H1 (cell line): ENCODE results near the gene OXNAD1. TPM values are rescaled to one million over a fixed set of nuclear protein-coding genes. Genes with fewer than 3 reads are reported as not detected.

ENCODE experiments used
- CTCF ChIA-PET: fragments of 300-600 bp; sonication (Branson Sonifier 250); formaldehyde crosslinking; loops from one replicate; lab custom pipeline; 2021; ENCODE audit not compliant: partially characterized antibody; lab: Charles Lee
- POLR2A ChIA-PET: fragments of 300-600 bp; sonication (Branson Sonifier 250); formaldehyde crosslinking; loops from one replicate; lab custom pipeline; 2021; ENCODE audit warnings: inconsistent platforms; ENCODE audit not compliant: partially characterized antibody; lab: Charles Lee
- DNase-seq, 2 experiments: peaks; one replicate each; pipeline versions ENCODE4 v3.0.0 to v3.0.0-alpha.2; 2010 to 2022; ENCODE audit warnings: low spot score in 2 of 2, low read depth in 1 of 2, mixed read lengths in 1 of 2
- FAIRE-seq: peaks from 2 replicates; lab custom pipeline; 2011; peaks lifted over from hg19 to GRCh38; lab: Jason Lieb, UNC
- H2AFZ ChIP-seq: 2 replicates; pipeline ENCODE4 v1.8.1; 2012; ENCODE audit warnings: low read length, inconsistent platforms
- H2AK5ac ChIP-seq: 2 replicates; pipeline ENCODE4 v1.6.1; 2013; ENCODE audit warnings: low read depth, low read length
- H2BK120ac ChIP-seq: replicated peaks from 2 replicates; pipeline ENCODE3; 2013; ENCODE audit warnings: low read depth, low read length, inconsistent platforms
- H2BK12ac ChIP-seq: 2 replicates; pipeline ENCODE4 v1.6.1; 2013; ENCODE audit warnings: low read depth, low read length
- H2BK15ac ChIP-seq: 2 replicates; pipeline ENCODE4 v1.6.1; 2013; ENCODE audit warnings: low read length
- H2BK20ac ChIP-seq: 2 replicates; pipeline ENCODE4 v1.6.1; 2013; ENCODE audit warnings: low read length
- H2BK5ac ChIP-seq: 2 replicates; pipeline ENCODE4 v1.6.1; 2013; ENCODE audit warnings: low read depth, low read length
- H3K14ac ChIP-seq: 2 replicates; pipeline ENCODE4 v1.6.1; 2013; ENCODE audit warnings: inconsistent platforms; ENCODE audit not compliant: insufficient read length
- H3K18ac ChIP-seq: 2 replicates; pipeline ENCODE4 v1.6.1; 2013; ENCODE audit warnings: low read length; ENCODE audit errors: extremely low read depth
- H3K23ac ChIP-seq: 2 replicates; pipeline ENCODE4 v1.6.1; 2013; ENCODE audit warnings: inconsistent platforms; ENCODE audit not compliant: insufficient read length
- H3K23me2 ChIP-seq: 2 replicates; pipeline ENCODE4 v1.6.1; 2013; ENCODE audit warnings: low read depth, low read length
- H3K27ac ChIP-seq: 2 replicates; pipeline ENCODE4 v1.6.1; 2011; ENCODE audit warnings: low read depth, low read length, inconsistent platforms
- H3K27me3 ChIP-seq, 4 experiments: replicated peaks in 1 of 4; 1 replicate in 1 of 4; 2 replicates in 3 of 4; pipeline versions ENCODE4 v1.6.1 to v1.8.1; 2011 to 2013; ENCODE audit warnings: low read length in 3 of 4, mild to moderate bottlenecking in 3 of 4, inconsistent platforms in 2 of 4, mixed read lengths in 2 of 4, moderate library complexity in 1 of 4; ENCODE audit not compliant: control insufficient read depth in 3 of 4, insufficient read depth in 3 of 4; ENCODE audit errors: extremely low read depth in 1 of 4
- H3K36me3 ChIP-seq, 4 experiments: 2 replicates each; pipeline versions ENCODE4 v1.6.1 to v1.8.1; 2011 to 2013; ENCODE audit warnings: mild to moderate bottlenecking in 4 of 4, low read length in 3 of 4, moderate library complexity in 2 of 4, control low read depth in 1 of 4, inconsistent platforms in 1 of 4; ENCODE audit not compliant: insufficient read depth in 4 of 4, control insufficient read depth in 2 of 4
- H3K4ac ChIP-seq: replicated peaks from 2 replicates; pipeline ENCODE3; 2013; ENCODE audit warnings: low read length, low read depth, mixed read lengths, inconsistent platforms; ENCODE audit not compliant: insufficient read length
- H3K4me1 ChIP-seq, 4 experiments: replicated peaks in 1 of 4; 1 replicate in 1 of 4; 2 replicates in 3 of 4; pipeline versions ENCODE4 v1.6.1 to v1.8.1; 2011 to 2013; ENCODE audit warnings: low read length in 3 of 4, inconsistent platforms in 2 of 4, mixed read lengths in 1 of 4; ENCODE audit not compliant: insufficient read depth in 4 of 4, control insufficient read depth in 3 of 4
- H3K4me2 ChIP-seq, 2 experiments: 2 replicates each; pipeline versions ENCODE4 v1.6.1 to v1.8.1; 2011 to 2013; ENCODE audit warnings: low read depth in 2 of 2, low read length in 2 of 2, control low read depth in 1 of 2, inconsistent platforms in 1 of 2, mild to moderate bottlenecking in 1 of 2; ENCODE audit not compliant: insufficient read depth in 1 of 2
- H3K4me3 ChIP-seq, 4 experiments: fragments of 200-600, 300-600 bp in 1 of 4; sonication (generic), shearing (Covaris generic), sonication (Bioruptor Twin) in 1 of 4; 2 replicates each; pipeline versions ENCODE4 v1.5.1 to v1.8.1; 2011 to 2016; ENCODE audit warnings: low read length in 4 of 4, low read depth in 3 of 4, control low read depth in 2 of 4, inconsistent platforms in 2 of 4, mild to moderate bottlenecking in 2 of 4, mixed read lengths in 1 of 4, moderate library complexity in 1 of 4; ENCODE audit not compliant: insufficient read depth in 2 of 4; ENCODE audit errors: extremely low read depth in 1 of 4
- H3K56ac ChIP-seq: replicated peaks from 2 replicates; pipeline ENCODE3; 2013; ENCODE audit warnings: low read depth, mild to moderate bottlenecking, mixed read lengths, low read length, inconsistent platforms; ENCODE audit not compliant: insufficient read length
- H3K79me1 ChIP-seq: 2 replicates; pipeline ENCODE4 v1.6.1; 2013; ENCODE audit warnings: low read depth, low read length, control low read depth
- H3K79me2 ChIP-seq, 2 experiments: 2 replicates each; pipeline versions ENCODE4 v1.6.1 to v1.8.1; 2012 to 2013; ENCODE audit warnings: low read length in 2 of 2, mild to moderate bottlenecking in 2 of 2, inconsistent platforms in 1 of 2; ENCODE audit not compliant: insufficient read depth in 2 of 2, control insufficient read depth in 1 of 2
- H3K9ac ChIP-seq, 4 experiments: replicated peaks in 1 of 4; 1 replicate in 1 of 4; 2 replicates in 3 of 4; pipeline versions ENCODE4 v1.6.1 to v1.8.1; 2011 to 2013; ENCODE audit warnings: low read depth in 3 of 4, low read length in 3 of 4, control low read depth in 2 of 4, mild to moderate bottlenecking in 2 of 4, moderate library complexity in 2 of 4, inconsistent platforms in 1 of 4; ENCODE audit errors: extremely low read depth in 1 of 4
- H3K9me3 ChIP-seq, 2 experiments: 2 replicates each; pipeline versions ENCODE4 v1.6.1 to v1.8.1; 2012 to 2013; ENCODE audit warnings: mild to moderate bottlenecking in 2 of 2, moderate library complexity in 2 of 2, control low read depth in 1 of 2, inconsistent platforms in 1 of 2, low read depth in 1 of 2, low read length in 1 of 2, mixed read lengths in 1 of 2; ENCODE audit not compliant: insufficient read depth in 2 of 2
- H4K20me1 ChIP-seq, 2 experiments: replicated peaks in 1 of 2; 2 replicates each; pipeline versions ENCODE3 to v1.8.1; 2011 to 2013; ENCODE audit warnings: inconsistent platforms in 2 of 2, low read length in 2 of 2, mild to moderate bottlenecking in 1 of 2; ENCODE audit not compliant: insufficient read depth in 2 of 2, control insufficient read depth in 1 of 2
- H4K5ac ChIP-seq: 2 replicates; pipeline ENCODE4 v1.6.1; 2013; ENCODE audit warnings: low read length, low read depth, mixed read lengths, inconsistent platforms; ENCODE audit not compliant: insufficient read length
- H4K8ac ChIP-seq: 2 replicates; pipeline ENCODE4 v1.8.0; 2013; ENCODE audit warnings: mild to moderate bottlenecking, moderate library complexity, low read length, inconsistent platforms; ENCODE audit not compliant: insufficient read depth; ENCODE audit errors: extremely low read depth
- H4K91ac ChIP-seq: replicated peaks from 2 replicates; pipeline ENCODE3; 2013; ENCODE audit warnings: low read length, mixed read lengths, inconsistent platforms; ENCODE audit not compliant: insufficient read length
- EZH2 ChIP-seq: fragments of 200-600 bp; sonication (generic); IDR thresholded peaks from 2 replicates; pipeline ENCODE4 v1.7.1; 2012; ENCODE audit warnings: low read depth, mild to moderate bottlenecking, moderate library complexity, low read length, inconsistent platforms; ENCODE audit not compliant: severe bottlenecking
- MAFK ChIP-seq: IDR thresholded peaks from 2 replicates; pipeline ENCODE4 v1.6.1; 2012; ENCODE audit warnings: low read depth, mild to moderate bottlenecking, improper control_type of control experiment, low read length
- WGBS, 2 experiments: shearing (Covaris generic) in 1 of 2; methylation state at CpG; one replicate each; pipeline versions ENCODE4 v1.1.6 to v1.1.7; 2013 to 2015; ENCODE audit warnings: low lambda C conversion rate in 2 of 2, mixed read lengths in 2 of 2, inconsistent platforms in 1 of 2, low coverage in 1 of 2, missing lambda C conversion rate in 1 of 2; ENCODE audit not compliant: insufficient replicate concordance in 2 of 2, insufficient coverage in 1 of 2, insufficient read length in 1 of 2; ENCODE audit errors: extremely low coverage in 1 of 2, missing lambda C conversion rate in 1 of 2; 5-methylcytosine and 5-hydroxymethylcytosine counted together
- polyA plus RNA-seq, 7 experiments: library from polyadenylated mRNA; depleted of rRNA in 3 of 7; stranded (reverse) in 5 of 7; unstranded in 2 of 7; fragments of >200 nt in 5 of 7; fragments of 200-250 nt in 2 of 7; gene quantifications; 1 replicate in 5 of 7; 2 replicates in 1 of 7; 4 replicates in 1 of 7; pipeline versions ENCODE4 v1.2.1 to v1.2.3, GENCODE V29; 2011 to 2013; ENCODE audit warnings: missing spikeins in 2 of 7, mixed read lengths in 2 of 7
- total RNA-seq: library from RNA; stranded (reverse); fragmentation: NEBNext Ultra II Directional; extraction: Animal tissue kit (Norgen Biotek cat#: 25700); gene quantifications from 2 replicates; pipeline ENCODE4 v1.2.1, GENCODE V29; 2021
- TF ChIP-seq, protein P1 (sequence below), 3 experiments: IDR thresholded peaks; 1 replicate in 2 of 3; 2 replicates in 1 of 3; pipeline versions ENCODE4 v1.5.1 to v1.6.1; 2011; ENCODE audit warnings: low read length in 3 of 3, mild to moderate bottlenecking in 3 of 3, inconsistent platforms in 2 of 3, low read depth in 1 of 3, moderate library complexity in 1 of 3; ENCODE audit not compliant: insufficient read depth in 1 of 3; ENCODE audit errors: control extremely low read depth in 1 of 3

The OXNAD1 gene
- total and polyA plus RNA-seq, 2 of the 8 experiments (the other 6 are each of a cell fraction or from before 2014, with no cell fraction given): 14.9 to 24.8 TPM

DNA sequence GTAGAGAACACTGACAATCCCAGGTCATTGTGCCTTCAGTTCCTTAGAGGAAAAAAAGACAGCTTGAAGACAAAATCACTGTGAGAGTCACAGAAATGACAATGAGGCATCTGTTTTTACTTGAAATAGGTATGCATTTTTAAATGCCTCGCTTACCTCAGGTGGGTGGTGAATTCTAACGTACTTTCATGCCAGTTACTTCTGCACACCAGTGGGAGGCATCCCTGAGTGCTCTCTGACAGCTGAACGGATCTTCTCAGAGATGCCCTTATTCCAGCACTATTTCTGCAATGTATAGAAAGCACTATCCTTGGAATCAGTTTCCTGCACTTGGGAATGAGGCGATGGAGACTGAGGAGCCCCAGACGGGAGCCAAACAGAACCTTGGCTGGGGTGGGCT is 16.5 kb upstream of the OXNAD1 start:
- TF ChIP-seq, protein P1, sequence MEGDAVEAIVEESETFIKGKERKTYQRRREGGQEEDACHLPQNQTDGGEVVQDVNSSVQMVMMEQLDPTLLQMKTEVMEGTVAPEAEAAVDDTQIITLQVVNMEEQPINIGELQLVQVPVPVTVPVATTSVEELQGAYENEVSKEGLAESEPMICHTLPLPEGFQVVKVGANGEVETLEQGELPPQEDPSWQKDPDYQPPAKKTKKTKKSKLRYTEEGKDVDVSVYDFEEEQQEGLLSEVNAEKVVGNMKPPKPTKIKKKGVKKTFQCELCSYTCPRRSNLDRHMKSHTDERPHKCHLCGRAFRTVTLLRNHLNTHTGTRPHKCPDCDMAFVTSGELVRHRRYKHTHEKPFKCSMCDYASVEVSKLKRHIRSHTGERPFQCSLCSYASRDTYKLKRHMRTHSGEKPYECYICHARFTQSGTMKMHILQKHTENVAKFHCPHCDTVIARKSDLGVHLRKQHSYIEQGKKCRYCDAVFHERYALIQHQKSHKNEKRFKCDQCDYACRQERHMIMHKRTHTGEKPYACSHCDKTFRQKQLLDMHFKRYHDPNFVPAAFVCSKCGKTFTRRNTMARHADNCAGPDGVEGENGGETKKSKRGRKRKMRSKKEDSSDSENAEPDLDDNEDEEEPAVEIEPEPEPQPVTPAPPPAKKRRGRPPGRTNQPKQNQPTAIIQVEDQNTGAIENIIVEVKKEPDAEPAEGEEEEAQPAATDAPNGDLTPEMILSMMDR (IDR thresholded peaks at IDR 0.05; ENCODE audit: control extremely low read depth in 1 of 3, insufficient read depth in 1 of 3, low read depth in 1 of 3, low read length in 3 of 3): peak in 1 of 3 experiments; percentile 14; a peak in 1 of 4 replicates
- TF ChIP-seq MAFK (no peak), EZH2 (no peak)
- H3K23me2 ChIP-seq: no peaks in the 10 kb centered on the region
- H4K8ac ChIP-seq: no peak overlapping the region
- no peaks in the 10 kb centered on the region for H3K27me3 ChIP-seq
- H4K91ac ChIP-seq: no peak overlapping the region
- no peak overlapping the region for H4K5ac ChIP-seq
- 0 out of 7 replicates have a peak, but pooled peaks cover 0 to 4% (median 0%) of the 10 kb centered on the region in 4 experiments for H3K4me1 ChIP-seq
- no peak overlapping the region for H3K9ac ChIP-seq
- no peak overlapping the region for H2BK20ac ChIP-seq
- H2BK5ac ChIP-seq: no peak overlapping the region
- H3K36me3 ChIP-seq: no peaks in the 10 kb centered on the region
- H2AK5ac ChIP-seq: no peak overlapping the region
- H2BK12ac ChIP-seq: no peak overlapping the region
- H3K23ac ChIP-seq: no peak overlapping the region
- no peak overlapping the region for H3K18ac ChIP-seq
- H4K20me1 ChIP-seq: no peaks in the 10 kb centered on the region
- POLR2A ChIA-PET: no interaction called here
- H3K14ac ChIP-seq: no peak overlapping the region
- no peak overlapping the region for H2BK120ac ChIP-seq
- no peak for DNase-seq
- no peak overlapping the region for H2BK15ac ChIP-seq
- FAIRE-seq: no peak
- WGBS, 2 experiments: 81% methylated on average over 5 of the region's 5 CpGs; no CpG with 5 or more reads in 1 of the 2 experiments
- no peak overlapping the region for H3K4ac ChIP-seq
- no peaks in the 10 kb centered on the region for H3K79me2 ChIP-seq
- no peak overlapping the region for H3K27ac ChIP-seq
- H3K4me3 ChIP-seq: no peak overlapping the region
- no peak overlapping the region for H2AFZ ChIP-seq
- H3K4me2 ChIP-seq: no peak overlapping the region
- CTCF ChIA-PET: interaction anchor here (0.6 to 2.5 kb wide), 36 partner anchors 9 to 1098 kb away, joined by 3 to 50 read pairs (median 4); partner anchors contain the start of genes DPH3 and GALNT15
- H3K56ac ChIP-seq: no peak overlapping the region
- no peaks in the 10 kb centered on the region for H3K79me1 ChIP-seq
- H3K9me3 ChIP-seq: no peaks in the 10 kb centered on the region
